ENCODE results near the gene BCL7B.
"Not testable (repeated sequence)": the region's sequence is repeated elsewhere in the genome, so short reads cannot be mapped to it uniquely, and the experiment has no call there.

BCL7B gene

GRCh38 chr7:73556208-73557107 is 1.0 kb downstream of the BCL7B start:
- Histone ChIP-seq H3K4me3 (ENCODE audit: insufficient read depth, low read length, poor library complexity, severe bottlenecking) (peak overlapping the region; percentile 91), H3F3A (ENCODE audit: insufficient read depth) (no peaks in the 10 kb centered on the region), H3K9me2 (replicated peaks; ENCODE audit: insufficient read depth, low read length) (no peaks in the 10 kb centered on the region), H4K20me1 (ENCODE audit: low read depth, low read length) (no peaks in the 10 kb centered on the region; the same call in 1 of the 2 replicates), H3K4me2 (ENCODE audit: low read depth, low read length, poor library complexity, severe bottlenecking) (peak overlapping the region; percentile 75), H2AFZ (ENCODE audit: low read depth, low read length, severe bottlenecking) (peak overlapping the region; percentile 17), H3K79me2 (ENCODE audit: insufficient read depth, low read length) (peaks cover 53% of the 10 kb centered on the region), H3K9me3 (ENCODE audit: insufficient read depth, low read length) (no peaks in the 10 kb centered on the region), H3K27ac (ENCODE audit: low read depth, low read length) (peak overlapping the region; percentile 41), H3K9ac (ENCODE audit: low read length) (peak overlapping the region; percentile 79), H3K27me3 (ENCODE audit: low read length) (no peaks in the 10 kb centered on the region), H3K36me3 (ENCODE audit: low read length) (no peaks in the 10 kb centered on the region)
- TF ChIP-seq EZH2phosphoT487 (conservative IDR thresholded peaks at IDR 0.05; ENCODE audit: low read length) = no peak
- TF ChIP-seq, protein P1, sequence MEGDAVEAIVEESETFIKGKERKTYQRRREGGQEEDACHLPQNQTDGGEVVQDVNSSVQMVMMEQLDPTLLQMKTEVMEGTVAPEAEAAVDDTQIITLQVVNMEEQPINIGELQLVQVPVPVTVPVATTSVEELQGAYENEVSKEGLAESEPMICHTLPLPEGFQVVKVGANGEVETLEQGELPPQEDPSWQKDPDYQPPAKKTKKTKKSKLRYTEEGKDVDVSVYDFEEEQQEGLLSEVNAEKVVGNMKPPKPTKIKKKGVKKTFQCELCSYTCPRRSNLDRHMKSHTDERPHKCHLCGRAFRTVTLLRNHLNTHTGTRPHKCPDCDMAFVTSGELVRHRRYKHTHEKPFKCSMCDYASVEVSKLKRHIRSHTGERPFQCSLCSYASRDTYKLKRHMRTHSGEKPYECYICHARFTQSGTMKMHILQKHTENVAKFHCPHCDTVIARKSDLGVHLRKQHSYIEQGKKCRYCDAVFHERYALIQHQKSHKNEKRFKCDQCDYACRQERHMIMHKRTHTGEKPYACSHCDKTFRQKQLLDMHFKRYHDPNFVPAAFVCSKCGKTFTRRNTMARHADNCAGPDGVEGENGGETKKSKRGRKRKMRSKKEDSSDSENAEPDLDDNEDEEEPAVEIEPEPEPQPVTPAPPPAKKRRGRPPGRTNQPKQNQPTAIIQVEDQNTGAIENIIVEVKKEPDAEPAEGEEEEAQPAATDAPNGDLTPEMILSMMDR (IDR thresholded peaks at IDR 0.05; ENCODE audit: insufficient read depth, low read length, poor library complexity, severe bottlenecking) = no peak

DNA sequence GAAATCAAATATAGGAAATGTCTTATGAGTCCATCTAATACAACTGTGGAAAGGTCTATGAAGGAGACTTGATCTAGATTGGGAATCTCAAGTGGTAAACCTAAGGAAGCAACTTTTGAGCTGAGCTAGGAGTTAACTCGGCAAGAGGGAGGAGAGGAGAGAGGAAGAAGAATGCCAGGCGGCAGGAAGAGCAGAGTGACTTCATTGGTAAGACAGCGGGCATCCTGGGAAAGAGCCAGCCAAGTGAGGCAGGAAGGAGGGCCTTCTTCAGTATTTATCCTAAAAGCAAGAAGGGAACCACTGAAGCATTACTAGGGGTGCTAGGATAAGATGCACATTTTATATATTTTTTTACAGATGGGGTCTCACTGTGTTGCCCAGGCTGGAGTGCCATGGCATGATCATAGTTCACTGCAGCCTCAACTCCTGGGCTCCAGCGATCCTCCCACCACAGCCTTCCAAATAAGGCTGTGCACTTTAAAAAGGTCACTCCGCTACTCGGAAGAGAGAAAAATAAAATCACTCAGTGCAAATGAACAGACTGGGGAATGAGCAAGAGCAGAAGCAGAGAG is 2.0 kb downstream of the BCL7B start:
- Histone ChIP-seq H3F3A (ENCODE audit: insufficient read depth) (no peaks in the 10 kb centered on the region), H3K36me3 (ENCODE audit: low read length) (no peaks in the 10 kb centered on the region), H3K9me3 (ENCODE audit: insufficient read depth, low read length) (no peaks in the 10 kb centered on the region), H2AFZ (ENCODE audit: low read depth, low read length, severe bottlenecking) (no peak overlapping the region), H3K4me2 (ENCODE audit: low read depth, low read length, poor library complexity, severe bottlenecking) (peak overlapping the region; percentile 75), H3K27ac (ENCODE audit: low read depth, low read length) (no peak overlapping the region), H4K20me1 (ENCODE audit: low read depth, low read length) (no peaks in the 10 kb centered on the region; the same call in 1 of the 2 replicates), H3K9ac (ENCODE audit: low read length) (peak overlapping the region; percentile 79), H3K4me3 (ENCODE audit: insufficient read depth, low read length, poor library complexity, severe bottlenecking) (peak overlapping the region; percentile 91), H3K27me3 (ENCODE audit: low read length) (no peaks in the 10 kb centered on the region), H3K79me2 (ENCODE audit: insufficient read depth, low read length) (peaks cover 58% of the 10 kb centered on the region), H3K9me2 (replicated peaks; ENCODE audit: insufficient read depth, low read length) (no peaks in the 10 kb centered on the region)
- TF ChIP-seq, protein P1 (IDR thresholded peaks at IDR 0.05; ENCODE audit: insufficient read depth, low read length, poor library complexity, severe bottlenecking) = no peak
- TF ChIP-seq EZH2phosphoT487 (conservative IDR thresholded peaks at IDR 0.05; ENCODE audit: low read length) = no peak

DNA sequence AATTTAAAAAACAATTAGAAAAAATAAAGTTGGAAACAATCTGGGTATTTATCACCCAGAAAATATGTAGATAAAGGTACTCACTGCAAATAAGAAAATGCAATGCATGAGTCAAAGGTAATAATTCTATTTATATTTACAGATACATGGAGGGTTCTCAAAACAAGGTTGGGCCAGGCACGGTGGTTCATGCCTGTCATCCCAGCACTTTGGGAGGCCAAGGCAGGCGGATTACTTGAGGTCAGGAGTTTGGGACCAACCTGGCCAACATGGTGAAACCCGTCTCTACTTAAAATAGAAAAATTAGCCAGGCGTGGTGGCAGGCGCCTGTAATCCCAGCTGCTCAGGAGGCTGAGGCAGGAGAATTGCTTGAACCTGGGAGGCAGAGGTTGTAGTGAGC is 7.4 kb downstream of the BCL7B start:
- not testable (repeated sequence) for H3K9ac ChIP-seq (ENCODE audit: low read length); H4K20me1 ChIP-seq (ENCODE audit: low read depth, low read length); H3K27me3 ChIP-seq (ENCODE audit: low read length); H3F3A ChIP-seq (ENCODE audit: insufficient read depth); H3K4me3 ChIP-seq (ENCODE audit: insufficient read depth, low read length, poor library complexity, severe bottlenecking); H3K36me3 ChIP-seq (ENCODE audit: low read length); H3K9me2 ChIP-seq (replicated peaks; ENCODE audit: insufficient read depth, low read length); H3K4me2 ChIP-seq (ENCODE audit: low read depth, low read length, poor library complexity, severe bottlenecking); H2AFZ ChIP-seq (ENCODE audit: low read depth, low read length, severe bottlenecking); H3K27ac ChIP-seq (ENCODE audit: low read depth, low read length); H3K9me3 ChIP-seq (ENCODE audit: insufficient read depth, low read length)
- peaks cover 84% of the 10 kb centered on the region for H3K79me2 ChIP-seq (ENCODE audit: insufficient read depth, low read length)

- peaks cover 9% of the 10 kb centered on the region; the same call in 1 of the 2 replicates for H3K36me3 ChIP-seq (ENCODE audit: low read length)
- H3K4me3 ChIP-seq (ENCODE audit: insufficient read depth, low read length, poor library complexity, severe bottlenecking) = no peak overlapping the region
- TF ChIP-seq EZH2phosphoT487 (conservative IDR thresholded peaks at IDR 0.05; ENCODE audit: low read length) = no peak
- TF ChIP-seq, protein P1 (IDR thresholded peaks at IDR 0.05; ENCODE audit: insufficient read depth, low read length, poor library complexity, severe bottlenecking) = no peak
- no peaks in the 10 kb centered on the region for H4K20me1 ChIP-seq (ENCODE audit: low read depth, low read length)
- no peak overlapping the region for H3K4me2 ChIP-seq (ENCODE audit: low read depth, low read length, poor library complexity, severe bottlenecking)
- H3K9me3 ChIP-seq (ENCODE audit: insufficient read depth, low read length) = no peaks in the 10 kb centered on the region
- H3K9me2 ChIP-seq (replicated peaks; ENCODE audit: insufficient read depth, low read length) = no peaks in the 10 kb centered on the region
- no peaks in the 10 kb centered on the region for H3F3A ChIP-seq (ENCODE audit: insufficient read depth)
- H3K27ac ChIP-seq (ENCODE audit: low read depth, low read length) = no peak overlapping the region
- H2AFZ ChIP-seq (ENCODE audit: low read depth, low read length, severe bottlenecking) = no peak overlapping the region
- H3K9ac ChIP-seq (ENCODE audit: low read length) = no peak overlapping the region
- H3K79me2 ChIP-seq (ENCODE audit: insufficient read depth, low read length) = peaks cover 81% of the 10 kb centered on the region
- H3K27me3 ChIP-seq (ENCODE audit: low read length) = no peaks in the 10 kb centered on the region
These were observed 8.3 kb downstream of the BCL7B start for GRCh38 chr7:73549176-73549575.
